Kidney (tissue), 14 donors: Measurements from ENCODE around the gene CFAP47. TPM values are rescaled to one million over a fixed set of nuclear protein-coding genes. Genes with fewer than 3 reads are reported as not detected.
A peak's percentile ranks its signal among the peaks of the same experiment; 100 is the strongest.
"Not testable (repeated sequence)": the region's sequence is repeated elsewhere in the genome, so short reads cannot be mapped to it uniquely, and the experiment has no call there.

Experiments
- DNase-seq, 5 donors: peaks; one replicate each; pipeline ENCODE4 v3.0.0-alpha.2; 2013 to 2020
- FAIRE-seq: peaks from 2 replicates; lab custom pipeline; 2012; peaks lifted over from hg19 to GRCh38; lab: Jason Lieb, UNC
- H3K27ac ChIP-seq, 2 donors: one replicate each; pipeline ENCODE4 v1.7.0; 2013; ENCODE audit warnings: low read depth in 2 of 2, low read length in 2 of 2, inconsistent platforms in 1 of 2
- H3K27me3 ChIP-seq: one replicate; pipeline ENCODE4 v1.7.1; 2013; ENCODE audit warnings: low read length, inconsistent platforms; ENCODE audit not compliant: control insufficient read depth, insufficient read depth
- H3K36me3 ChIP-seq, 3 donors: one replicate each; pipeline versions ENCODE4 v1.7.0 to v1.7.1; 2013; ENCODE audit warnings: low read length in 3 of 3, control low read depth in 1 of 3, inconsistent platforms in 1 of 3; ENCODE audit not compliant: insufficient read depth in 3 of 3, control insufficient read depth in 2 of 3
- H3K4me1 ChIP-seq, 3 donors: one replicate each; pipeline versions ENCODE4 v1.7.0 to v1.7.1; 2013; ENCODE audit warnings: low read length in 3 of 3, inconsistent platforms in 1 of 3, low read depth in 1 of 3; ENCODE audit not compliant: control insufficient read depth in 2 of 3, insufficient read depth in 2 of 3
- H3K4me3 ChIP-seq, 3 donors: one replicate each; pipeline versions ENCODE4 v1.7.0 to v1.8.1; 2013; ENCODE audit warnings: low read length in 3 of 3, control low read depth in 1 of 3, inconsistent platforms in 1 of 3
- H3K9ac ChIP-seq, 3 donors: one replicate each; pipeline versions ENCODE4 v1.7.0 to v1.7.1; 2013; ENCODE audit warnings: low read length in 3 of 3, control low read depth in 1 of 3, inconsistent platforms in 1 of 3
- H3K9me3 ChIP-seq, 3 donors: one replicate each; pipeline versions ENCODE4 v1.7.0 to v1.7.1; 2013; ENCODE audit warnings: low read length in 3 of 3, control low read depth in 1 of 3, inconsistent platforms in 1 of 3; ENCODE audit not compliant: control insufficient read depth in 2 of 3, insufficient read depth in 1 of 3
- CTCF ChIP-seq: IDR thresholded peaks from 3 replicates; pipeline ENCODE4 v1.5.1; 2012; ENCODE audit warnings: mild to moderate bottlenecking, moderate library complexity, borderline replicate concordance; ENCODE audit not compliant: insufficient read depth; ENCODE audit errors: extremely low read depth
- intact Hi-C: fragments of 100-400 bp; cut with DNase I; formaldehyde crosslinking; loops from one replicate; pipeline ENCODE4 v1.11.1; 2022
- polyA plus RNA-seq: library from polyadenylated mRNA; stranded (reverse); fragments of 350-450 nt; fragmentation: Illumina TruSeq; extraction: RNeasy Lipid Tissue Mini Kit (QIAGEN cat#74804); gene quantifications from one replicate; pipeline ENCODE4 v1.2.3, GENCODE V29; 2014; ENCODE audit warnings: low read depth, low replicate concordance; ENCODE audit not compliant: insufficient read depth
- total RNA-seq: library from RNA; stranded (reverse); fragmentation: NEBNext Ultra II Directional; extraction: Animal tissue kit (Norgen Biotek cat#: 25700); gene quantifications from one replicate; pipeline ENCODE4 v1.2.1, GENCODE V29; 2021
- donor health status: control.
- donor health status: control.
- donor health status: control.
- donor health status: control.
- donor health status: control.
- donor health status: DM: yes; HTN: yes; CAD: no.
- donor health status: Normal renal cell carcinoma (clear cell type).

The CFAP47 gene
- total and polyA plus RNA-seq, 2 donors from 2014 or later, result 1.4 TPM; not detected in 1

DNA sequence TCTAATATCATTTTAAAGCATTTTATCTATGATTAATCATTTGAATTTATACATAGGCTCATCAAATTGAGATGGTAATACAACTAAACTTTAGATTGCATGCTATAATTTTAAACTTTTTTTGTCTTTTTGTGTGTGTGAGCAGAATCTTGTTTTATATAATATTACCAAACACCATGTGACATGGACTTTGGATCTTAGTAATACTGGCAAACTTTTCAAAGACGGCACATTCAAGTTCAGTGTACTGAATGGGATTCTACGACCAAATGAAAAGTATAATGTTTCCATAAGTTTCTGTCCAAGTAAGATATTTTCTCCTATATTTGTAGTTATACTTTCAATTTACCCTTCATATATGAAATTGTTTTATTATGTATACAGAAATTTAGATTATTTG, 116.0 kb downstream of the CFAP47 start:
- DNase-seq (no peak), FAIRE-seq (peak; percentile 70)
- Histone ChIP-seq H3K9me3 (no peaks in the 10 kb centered on the region), H3K27ac (no peak overlapping the region), H3K4me3 (no peak overlapping the region), H3K27me3 (no peaks in the 10 kb centered on the region), H3K9ac (no peak overlapping the region), H3K36me3 (no peaks in the 10 kb centered on the region), H3K4me1 (no peaks in the 10 kb centered on the region)
- intact Hi-C loops, result no loop called here
- no peak for TF ChIP-seq CTCF

GRCh38 chrX:36062778-36063177, 143.2 kb downstream of the CFAP47 start:
- no peak for TF ChIP-seq CTCF
- no peaks in the 10 kb centered on the region for H3K36me3 ChIP-seq
- H3K4me1 ChIP-seq, result no peaks in the 10 kb centered on the region
- FAIRE-seq, result no peak
- H3K4me3 ChIP-seq, result no peak overlapping the region
- no peak overlapping the region for H3K9ac ChIP-seq
- H3K27me3 ChIP-seq, result no peaks in the 10 kb centered on the region
- H3K27ac ChIP-seq, result no peak overlapping the region
- intact Hi-C loops, result no loop called here
- DNase-seq, result no peak
- H3K9me3 ChIP-seq, result no peaks in the 10 kb centered on the region

GRCh38 chrX:36071061-36071460, 151.5 kb downstream of the CFAP47 start:
- H3K4me1 ChIP-seq, result no peaks in the 10 kb centered on the region
- intact Hi-C loops, result no loop called here
- H3K9ac ChIP-seq, result no peak overlapping the region
- H3K4me3 ChIP-seq, result no peak overlapping the region
- no peaks in the 10 kb centered on the region for H3K27me3 ChIP-seq
- H3K36me3 ChIP-seq, result no peaks in the 10 kb centered on the region
- no peak overlapping the region for H3K27ac ChIP-seq
- no peaks in the 10 kb centered on the region for H3K9me3 ChIP-seq
- FAIRE-seq (no peak), DNase-seq (no peak)
- TF ChIP-seq CTCF, result no peak

- H3K9ac ChIP-seq, H3K4me1 ChIP-seq, H3K27ac ChIP-seq, H3K36me3 ChIP-seq, DNase-seq, intact Hi-C loops, H3K9me3 ChIP-seq, H3K27me3 ChIP-seq, H3K4me3 ChIP-seq, FAIRE-seq: not testable (repeated sequence)
These were observed 155.5 kb downstream of the CFAP47 start for GRCh38 chrX:36075009-36075408.
